Measurements from ENCODE around the gene NAA15.
A peak's percentile ranks its signal among the peaks of the same experiment; 100 is the strongest.
"Not testable (repeated sequence)": the region's sequence is repeated elsewhere in the genome, so short reads cannot be mapped to it uniquely, and the experiment has no call there.

Gene NAA15

GRCh38 chr4:139299536-139299935 lies 1.8 kb upstream of the NAA15 start:
- DNase-seq = no peak

GRCh38 chr4:139300431-139301112 lies 733 bp upstream of the NAA15 start:
- DNase-seq = peak; percentile 65

DNA sequence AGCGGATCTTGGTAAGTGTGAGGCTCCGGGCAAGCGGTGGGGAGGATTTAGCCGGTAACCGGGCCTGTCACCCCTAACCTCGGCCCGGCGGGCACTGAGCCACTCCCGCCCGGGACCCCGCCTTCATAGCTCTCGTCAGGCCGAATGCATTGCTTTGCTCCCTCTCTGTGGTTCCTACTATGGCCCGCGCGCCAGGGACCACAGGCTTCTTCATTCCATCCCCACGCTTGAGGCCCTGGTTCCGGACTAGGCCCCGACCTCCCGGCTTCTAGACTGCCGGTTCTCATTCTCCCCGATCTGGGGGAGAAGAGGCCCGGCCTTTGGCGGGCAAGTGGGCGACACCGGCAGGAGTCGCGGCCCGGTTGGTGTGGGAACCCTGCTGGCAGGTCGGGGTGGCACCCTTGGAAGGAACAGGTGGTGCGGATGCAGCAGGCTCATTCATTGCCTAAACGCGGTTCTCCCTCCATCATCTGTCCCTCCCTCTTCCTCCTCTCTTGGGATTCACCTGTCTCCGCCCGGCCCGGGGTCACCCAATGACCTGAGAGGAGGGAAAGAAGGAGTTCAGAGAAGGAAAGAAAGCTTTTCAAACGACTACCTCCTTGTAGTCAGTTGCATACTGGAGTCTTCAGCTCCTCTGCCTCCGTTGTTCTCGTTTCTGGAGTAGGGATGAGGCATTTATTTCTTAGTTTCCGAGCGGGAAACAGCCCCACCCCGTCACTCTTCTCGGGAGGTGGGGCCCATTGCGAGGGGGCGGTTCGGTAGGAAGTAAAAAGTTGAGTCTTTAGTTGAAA lies 711 bp downstream of the NAA15 start, which contains the start of gene NDUFC1:
NDUFC1 (minus strand) TSS at position 657 of the 791 bp plus-strand sequence. CDS start 6,679 bp downstream, outside the sequence.
- DNase-seq = peak; percentile 65

DNA sequence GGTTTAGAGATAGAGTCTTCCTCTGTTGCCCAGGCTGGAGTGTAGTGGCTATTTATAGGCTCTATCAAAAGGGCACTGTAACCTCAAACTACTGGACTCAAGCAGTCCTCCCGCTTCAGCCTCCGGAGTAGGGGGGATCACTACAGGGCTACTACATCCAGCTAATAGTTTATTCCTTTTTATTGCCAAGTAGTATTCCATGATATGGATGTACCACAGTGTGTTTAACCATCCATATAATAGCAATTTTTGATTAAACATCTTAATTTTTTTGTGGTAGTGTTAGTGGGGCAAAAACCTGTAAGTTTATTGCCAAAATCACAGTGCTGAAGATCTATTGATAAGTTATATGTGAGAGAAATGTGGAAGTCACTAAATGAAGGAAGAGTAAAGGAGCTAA lies 3.6 kb downstream of the NAA15 start:
- no peak for DNase-seq

DNA sequence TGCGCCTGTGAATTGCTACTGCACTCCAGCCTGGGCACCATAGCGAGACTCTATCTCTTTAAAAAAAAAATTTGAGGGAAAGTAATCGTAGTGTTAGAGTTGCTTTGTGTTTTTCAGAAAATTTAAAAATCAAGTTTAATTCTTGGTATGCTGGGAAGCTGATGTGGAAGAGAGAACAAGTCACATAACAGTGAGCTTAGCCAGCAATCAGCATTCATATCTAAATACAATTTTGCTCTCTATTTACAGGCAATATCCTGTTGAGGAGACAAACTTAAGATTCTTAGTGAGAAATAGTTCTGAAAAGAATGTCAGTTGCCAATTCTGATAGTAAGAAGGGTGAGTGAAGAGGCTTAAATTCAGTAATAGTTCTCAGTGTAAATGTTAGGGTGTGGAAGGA lies 10.6 kb downstream of the NAA15 start:
- no peak for DNase-seq

DNA sequence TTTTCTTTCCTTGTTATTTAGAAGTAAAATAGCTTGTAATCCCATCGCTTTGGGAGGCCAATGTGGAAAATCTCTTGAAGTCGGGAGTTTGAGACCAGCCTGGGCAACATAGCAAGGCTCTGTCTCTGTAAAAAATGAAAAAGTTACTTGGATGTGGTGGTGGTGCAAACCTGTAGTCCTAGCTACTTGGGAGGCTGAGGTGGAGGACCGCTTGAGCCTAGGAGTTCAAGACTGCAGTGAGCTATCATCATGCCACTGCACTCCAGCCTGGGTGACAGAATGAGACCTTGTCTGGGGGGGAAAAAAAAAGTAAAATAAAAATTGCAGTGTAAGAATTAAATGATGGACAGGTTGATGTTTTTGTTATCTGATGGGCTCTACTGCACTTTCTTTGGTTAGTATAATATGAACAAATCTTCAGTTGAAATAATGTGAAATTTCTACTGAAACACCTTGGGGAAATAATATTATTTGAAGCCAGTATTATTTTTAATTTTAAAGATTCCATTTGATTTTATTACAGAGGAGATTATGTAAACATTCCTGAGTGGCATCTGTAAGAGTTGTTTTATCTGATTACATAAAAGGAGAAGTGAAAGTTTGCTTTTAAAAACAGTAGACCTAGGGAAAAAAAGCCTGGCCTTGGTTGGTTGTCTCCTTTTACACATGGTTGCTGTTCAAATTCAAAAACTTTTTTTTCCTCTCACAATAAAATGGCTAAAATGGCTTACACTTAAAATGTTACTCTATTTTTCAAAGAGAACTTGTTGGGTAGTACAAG lies 11.4 kb downstream of the NAA15 start:
- DNase-seq = no peak

- DNase-seq = not testable (repeated sequence)
Observed at GRCh38 chr4:139313414-139313813, 12.1 kb downstream of the NAA15 start.

DNA sequence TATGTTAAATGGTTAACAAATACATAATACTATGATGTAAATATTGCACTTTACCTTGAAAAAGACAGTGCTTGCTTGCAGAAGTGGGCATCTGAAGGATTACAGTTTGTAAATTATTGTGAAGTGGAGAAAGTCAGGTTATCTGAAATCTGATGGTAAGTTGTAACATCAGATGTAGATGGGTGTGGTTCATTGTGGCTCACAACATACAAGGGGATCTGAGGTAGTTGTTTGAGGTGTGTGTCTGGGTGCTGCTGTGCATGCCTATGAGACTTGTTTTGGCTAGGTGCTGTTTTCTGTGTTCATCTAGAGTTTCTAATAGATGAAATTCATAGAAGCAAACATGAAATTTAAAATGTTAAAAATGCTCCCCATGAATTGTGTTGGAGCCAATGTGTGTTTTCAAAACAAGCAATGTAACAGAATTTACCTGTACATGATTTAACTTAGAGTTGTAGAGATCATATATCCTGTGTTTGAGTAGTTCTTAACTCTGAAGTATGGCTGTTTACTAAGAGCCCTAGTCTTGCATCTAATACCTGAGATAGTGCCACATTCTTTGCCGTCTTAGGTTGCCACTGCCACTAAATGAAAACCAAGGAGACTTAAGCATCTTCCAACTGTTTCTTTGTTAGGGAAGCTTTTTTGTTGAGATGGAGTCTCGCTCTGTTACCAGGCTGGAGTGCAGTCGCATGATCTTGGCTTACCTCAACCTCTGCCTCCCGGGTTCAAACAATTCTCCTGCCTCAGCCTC lies 12.9 kb downstream of the NAA15 start:
- no peak for DNase-seq

DNA sequence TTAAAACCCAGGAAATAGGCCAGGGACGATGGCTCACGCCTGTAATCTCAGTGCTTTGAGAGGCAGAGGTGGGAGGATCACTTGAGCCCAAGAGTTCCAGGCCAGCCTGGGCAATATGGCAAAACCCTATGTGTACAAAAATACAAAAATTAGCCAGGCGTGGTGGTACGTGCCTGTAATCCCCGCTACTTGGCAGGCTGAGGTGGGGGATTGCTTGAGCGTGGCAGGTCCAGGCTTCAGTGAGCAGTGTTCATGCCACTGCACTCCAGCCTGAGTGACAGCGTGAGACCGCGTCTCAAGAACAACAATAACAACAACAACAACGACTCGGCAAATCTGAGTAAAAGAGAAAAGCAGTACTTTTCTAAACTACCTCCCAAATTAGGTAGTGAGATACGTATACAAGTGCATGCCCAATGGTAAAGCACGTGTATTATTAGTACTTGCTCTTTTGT lies 13.9 kb downstream of the NAA15 start:
- no peak for DNase-seq

- DNase-seq = no peak
Observed at GRCh38 chr4:139316733-139317132, 15.4 kb downstream of the NAA15 start.

GRCh38 chr4:139317635-139318034 lies 16.3 kb downstream of the NAA15 start:
- no peak for DNase-seq

GRCh38 chr4:139319571-139319970 lies 18.3 kb downstream of the NAA15 start:
- no peak for DNase-seq

- peak; percentile 49 for DNase-seq
Observed at GRCh38 chr4:139322070-139322469, 20.8 kb downstream of the NAA15 start.

DNA sequence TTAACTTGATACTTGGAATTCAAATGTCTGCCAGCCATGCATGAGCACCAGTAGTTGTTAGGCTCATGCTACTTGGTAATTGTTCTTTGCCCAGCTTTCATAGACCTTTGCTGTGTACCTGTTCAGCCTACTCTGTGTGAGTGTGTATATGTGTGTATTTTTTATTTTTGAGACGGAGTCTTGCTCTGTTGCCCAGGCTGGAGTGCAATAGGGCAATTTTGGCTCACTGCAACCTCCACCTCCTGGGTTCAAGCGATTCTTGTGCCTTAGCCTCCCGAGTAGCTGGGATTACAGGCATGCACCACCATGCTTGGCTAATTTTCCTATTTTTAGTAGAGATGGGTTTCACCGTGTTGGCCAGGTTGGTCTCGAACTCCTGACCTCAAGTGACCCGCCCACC lies 21.2 kb downstream of the NAA15 start:
- not testable (repeated sequence) for DNase-seq

DNA sequence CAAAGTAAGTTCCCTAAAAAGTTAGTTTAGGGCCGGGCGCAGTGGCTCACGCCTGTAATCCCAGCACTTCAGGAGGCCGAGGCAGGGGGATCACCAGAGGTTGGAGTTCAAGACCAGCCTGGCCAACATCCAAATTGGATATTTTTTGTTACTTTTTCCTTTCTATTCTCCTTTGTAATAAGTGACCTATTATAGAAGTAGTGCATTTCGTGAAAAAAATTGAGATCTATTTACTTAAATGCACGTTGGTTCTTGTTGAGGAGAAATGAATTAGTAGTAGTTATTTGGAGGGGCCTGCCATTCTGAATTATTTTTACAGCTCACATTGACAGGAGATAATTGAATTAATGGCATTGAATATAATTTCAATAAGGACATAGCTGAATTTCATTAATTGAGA lies 23.3 kb downstream of the NAA15 start:
- DNase-seq = no peak

DNA sequence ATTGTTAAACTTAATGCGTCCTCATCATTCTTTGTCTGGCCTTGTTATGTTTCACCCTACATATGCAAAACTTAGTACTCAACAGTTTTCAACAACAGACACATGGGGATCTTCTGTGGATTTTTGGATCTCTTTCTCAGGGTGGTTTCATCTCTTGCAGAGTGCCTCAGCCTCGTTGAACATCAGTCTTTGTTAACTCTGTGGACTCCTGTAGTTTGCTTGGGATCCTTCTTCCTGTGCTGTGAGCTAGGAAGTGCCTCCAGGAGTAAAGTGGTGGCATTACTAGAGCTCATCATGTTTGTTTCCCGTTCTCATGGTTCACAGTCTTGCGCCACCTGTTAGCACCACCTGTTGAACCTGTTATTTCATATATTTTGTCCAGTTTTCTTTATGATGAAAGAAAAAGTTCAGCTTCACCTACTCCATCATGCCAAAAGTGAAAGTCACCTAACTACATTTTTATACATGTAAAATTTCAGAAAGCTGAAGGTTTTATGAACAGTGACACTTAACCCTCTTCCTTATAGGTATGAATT lies 28.4 kb downstream of the NAA15 start:
- DNase-seq = no peak

- no peak for DNase-seq
Observed at GRCh38 chr4:139330283-139330682, 29.0 kb downstream of the NAA15 start.

- no peak for DNase-seq
Observed at GRCh38 chr4:139331185-139331584, 29.9 kb downstream of the NAA15 start.

GRCh38 chr4:139333046-139333445 lies 31.7 kb downstream of the NAA15 start:
- DNase-seq = no peak

DNA sequence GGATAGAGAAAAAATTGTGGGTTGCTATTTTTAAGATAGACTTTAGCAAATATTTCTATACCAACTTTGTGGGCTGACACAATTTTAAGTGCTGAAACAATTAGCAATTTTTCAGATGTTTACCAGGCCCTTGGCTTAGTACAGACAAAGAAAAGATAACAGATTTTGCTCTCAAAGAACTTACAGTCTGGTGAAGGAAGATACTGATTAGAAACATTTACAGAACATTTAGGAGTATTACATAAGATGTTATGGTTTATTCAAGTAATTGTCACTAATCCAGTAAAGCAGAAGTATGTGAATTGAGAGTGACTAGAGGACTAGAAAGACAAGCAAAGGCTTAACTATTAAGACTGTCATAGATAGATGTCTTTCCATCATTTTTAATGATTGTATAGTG lies 36.3 kb downstream of the NAA15 start:
- DNase-seq = peak; percentile 70

- DNase-seq = no peak
Observed at GRCh38 chr4:139361301-139361700, 60.0 kb downstream of the NAA15 start.

DNA sequence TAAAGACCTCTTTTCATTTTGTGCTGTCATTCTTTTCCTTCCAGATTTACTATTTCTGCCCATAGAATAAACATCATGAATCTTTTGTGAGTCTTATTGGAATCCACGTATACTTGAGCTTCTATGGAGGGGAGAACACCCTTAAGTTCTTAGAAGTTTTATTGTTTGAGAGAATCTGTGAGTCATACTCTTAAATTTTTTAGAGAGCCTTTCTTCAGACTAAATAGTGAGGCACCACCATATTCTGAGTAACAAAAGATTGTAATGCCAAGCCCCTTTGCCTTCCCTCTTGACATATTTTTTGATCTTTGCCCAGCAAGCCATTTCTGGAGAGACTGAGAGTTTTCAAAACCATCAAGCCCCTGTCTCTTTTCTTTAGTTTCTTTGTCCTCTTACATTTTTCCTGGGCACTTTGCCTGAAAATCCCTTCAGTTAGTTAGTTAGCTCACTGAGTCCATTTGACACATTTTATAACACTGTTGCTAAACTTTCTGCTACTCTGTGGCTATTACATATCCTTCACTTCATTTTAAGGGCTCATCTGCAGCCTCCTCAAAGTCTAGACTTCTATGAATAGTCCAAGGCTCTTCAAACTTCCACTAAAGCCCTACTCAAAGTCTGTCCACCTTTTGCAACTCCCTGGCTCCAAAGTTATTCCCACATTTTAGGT lies 66.3 kb downstream of the NAA15 start:
- DNase-seq = no peak

Measured in hematopoietic multipotent progenitor cell treated with erythropoietin and hydrocortisone succinate and interleukin-3 and kit ligand, for 8 days (in vitro differentiated cells).